Neural cell (in vitro differentiated cells): ENCODE measurements around the gene DCHS2.
"Not testable (repeated sequence)": the region's sequence is repeated elsewhere in the genome, so short reads cannot be mapped to it uniquely, and the experiment has no call there.

Source experiments
- EP300 ChIP-seq: fragments of 450-650 bp; conservative IDR thresholded peaks from 2 replicates; pipeline ENCODE4 v1.6.1; 2014; ENCODE audit warnings: antibody characterized with exemption, mild to moderate bottlenecking, moderate library complexity; ENCODE audit not compliant: poor library complexity, severe bottlenecking
- EZH2 ChIP-seq: fragments of 200-600, 300-800 bp; shearing (Covaris generic), sonication (generic); IDR thresholded peaks from 2 replicates; pipeline ENCODE4 v1.6.1; 2014; ENCODE audit warnings: antibody characterized with exemption, low read length, borderline replicate concordance, mild to moderate bottlenecking; ENCODE audit not compliant: insufficient read depth, poor library complexity, severe bottlenecking
- TF ChIP-seq, protein P1 (sequence below): fragments of 450-650 bp; IDR thresholded peaks from 2 replicates; pipeline ENCODE4 v1.5.1; 2014; ENCODE audit warnings: antibody characterized with exemption, mild to moderate bottlenecking, moderate library complexity; ENCODE audit not compliant: poor library complexity, severe bottlenecking
- TF ChIP-seq, protein P2 (sequence below): IDR thresholded peaks from 2 replicates; pipeline ENCODE4 v1.6.1; 2012; ENCODE audit warnings: borderline replicate concordance

DNA sequence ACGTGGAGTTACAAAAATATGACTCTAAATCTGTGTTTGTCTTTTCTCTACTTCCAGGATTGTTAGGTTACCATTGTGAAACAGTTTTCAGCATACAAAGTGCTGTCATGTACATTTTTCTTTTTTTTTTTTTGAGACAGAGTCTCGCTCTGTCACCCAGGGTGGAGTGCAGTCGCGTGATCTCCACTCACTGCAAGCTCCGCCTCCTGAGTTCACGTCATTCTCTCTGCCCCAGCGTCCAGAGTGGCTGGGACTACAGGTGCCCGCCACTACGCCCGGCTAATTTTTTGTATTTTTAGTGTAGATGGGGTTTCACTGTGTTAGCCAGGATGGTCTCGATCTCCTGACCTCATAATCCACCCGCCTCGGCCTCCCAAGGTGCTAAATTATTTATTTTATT, 274.2 kb downstream of the DCHS2 start:
- TF ChIP-seq, protein P1, sequence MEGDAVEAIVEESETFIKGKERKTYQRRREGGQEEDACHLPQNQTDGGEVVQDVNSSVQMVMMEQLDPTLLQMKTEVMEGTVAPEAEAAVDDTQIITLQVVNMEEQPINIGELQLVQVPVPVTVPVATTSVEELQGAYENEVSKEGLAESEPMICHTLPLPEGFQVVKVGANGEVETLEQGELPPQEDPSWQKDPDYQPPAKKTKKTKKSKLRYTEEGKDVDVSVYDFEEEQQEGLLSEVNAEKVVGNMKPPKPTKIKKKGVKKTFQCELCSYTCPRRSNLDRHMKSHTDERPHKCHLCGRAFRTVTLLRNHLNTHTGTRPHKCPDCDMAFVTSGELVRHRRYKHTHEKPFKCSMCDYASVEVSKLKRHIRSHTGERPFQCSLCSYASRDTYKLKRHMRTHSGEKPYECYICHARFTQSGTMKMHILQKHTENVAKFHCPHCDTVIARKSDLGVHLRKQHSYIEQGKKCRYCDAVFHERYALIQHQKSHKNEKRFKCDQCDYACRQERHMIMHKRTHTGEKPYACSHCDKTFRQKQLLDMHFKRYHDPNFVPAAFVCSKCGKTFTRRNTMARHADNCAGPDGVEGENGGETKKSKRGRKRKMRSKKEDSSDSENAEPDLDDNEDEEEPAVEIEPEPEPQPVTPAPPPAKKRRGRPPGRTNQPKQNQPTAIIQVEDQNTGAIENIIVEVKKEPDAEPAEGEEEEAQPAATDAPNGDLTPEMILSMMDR, result not testable (repeated sequence)
- TF ChIP-seq, protein P2, sequence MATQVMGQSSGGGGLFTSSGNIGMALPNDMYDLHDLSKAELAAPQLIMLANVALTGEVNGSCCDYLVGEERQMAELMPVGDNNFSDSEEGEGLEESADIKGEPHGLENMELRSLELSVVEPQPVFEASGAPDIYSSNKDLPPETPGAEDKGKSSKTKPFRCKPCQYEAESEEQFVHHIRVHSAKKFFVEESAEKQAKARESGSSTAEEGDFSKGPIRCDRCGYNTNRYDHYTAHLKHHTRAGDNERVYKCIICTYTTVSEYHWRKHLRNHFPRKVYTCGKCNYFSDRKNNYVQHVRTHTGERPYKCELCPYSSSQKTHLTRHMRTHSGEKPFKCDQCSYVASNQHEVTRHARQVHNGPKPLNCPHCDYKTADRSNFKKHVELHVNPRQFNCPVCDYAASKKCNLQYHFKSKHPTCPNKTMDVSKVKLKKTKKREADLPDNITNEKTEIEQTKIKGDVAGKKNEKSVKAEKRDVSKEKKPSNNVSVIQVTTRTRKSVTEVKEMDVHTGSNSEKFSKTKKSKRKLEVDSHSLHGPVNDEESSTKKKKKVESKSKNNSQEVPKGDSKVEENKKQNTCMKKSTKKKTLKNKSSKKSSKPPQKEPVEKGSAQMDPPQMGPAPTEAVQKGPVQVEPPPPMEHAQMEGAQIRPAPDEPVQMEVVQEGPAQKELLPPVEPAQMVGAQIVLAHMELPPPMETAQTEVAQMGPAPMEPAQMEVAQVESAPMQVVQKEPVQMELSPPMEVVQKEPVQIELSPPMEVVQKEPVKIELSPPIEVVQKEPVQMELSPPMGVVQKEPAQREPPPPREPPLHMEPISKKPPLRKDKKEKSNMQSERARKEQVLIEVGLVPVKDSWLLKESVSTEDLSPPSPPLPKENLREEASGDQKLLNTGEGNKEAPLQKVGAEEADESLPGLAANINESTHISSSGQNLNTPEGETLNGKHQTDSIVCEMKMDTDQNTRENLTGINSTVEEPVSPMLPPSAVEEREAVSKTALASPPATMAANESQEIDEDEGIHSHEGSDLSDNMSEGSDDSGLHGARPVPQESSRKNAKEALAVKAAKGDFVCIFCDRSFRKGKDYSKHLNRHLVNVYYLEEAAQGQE, result not testable (repeated sequence)
- TF ChIP-seq EZH2, EP300: not testable (repeated sequence)
